Common myeloid progenitor, CD34-positive (primary cell): ENCODE results near the gene TNNC2.

Source experiments
- CTCF ChIA-PET: fragments of 350-600 bp; sonication (Branson Sonifier 250); formaldehyde crosslinking; loops from one replicate; lab custom pipeline; 2021; ENCODE audit warnings: antibody characterized with exemption; lab: Charles Lee
- POLR2A ChIA-PET: fragments of 350-600 bp; sonication (Branson Sonifier 250); formaldehyde crosslinking; loops from one replicate; lab custom pipeline; 2021; ENCODE audit warnings: antibody characterized with exemption; lab: Charles Lee
- DNase-seq, 3 donors: peaks; one replicate each; pipeline versions ENCODE4 v3.0.0 to v3.0.0-alpha.2; 2013
- H3K27ac ChIP-seq, 2 experiments: 1 replicate in 1 of 2; 2 replicates in 1 of 2; pipeline ENCODE4 v1.7.0; 2013; ENCODE audit warnings: inconsistent platforms in 2 of 2, low read length in 2 of 2, mild to moderate bottlenecking in 2 of 2, low read depth in 1 of 2, moderate library complexity in 1 of 2; ENCODE audit not compliant: severe bottlenecking in 2 of 2, insufficient read depth in 1 of 2, poor library complexity in 1 of 2
- H3K27me3 ChIP-seq, 5 experiments: replicated peaks in 2 of 5; 1 replicate in 3 of 5; 2 replicates in 2 of 5; pipeline versions ENCODE4 v1.6.1 to v1.7.0; 2013; ENCODE audit warnings: low read length in 4 of 5, mild to moderate bottlenecking in 2 of 5, moderate library complexity in 2 of 5, inconsistent platforms in 1 of 5; ENCODE audit not compliant: insufficient read depth in 5 of 5, control insufficient read depth in 4 of 5
- H3K36me3 ChIP-seq, 4 experiments: 1 replicate in 2 of 4; 2 replicates in 2 of 4; pipeline versions ENCODE4 v1.6.1 to v1.7.0; 2013; ENCODE audit warnings: low read length in 3 of 4, control low read depth in 1 of 4, mild to moderate bottlenecking in 1 of 4; ENCODE audit not compliant: control insufficient read depth in 4 of 4, insufficient read depth in 4 of 4
- H3K4me1 ChIP-seq, 4 experiments: 1 replicate in 3 of 4; 2 replicates in 1 of 4; pipeline versions ENCODE4 v1.6.1 to v1.7.1; 2013; ENCODE audit warnings: low read length in 3 of 4, mild to moderate bottlenecking in 3 of 4, control low read depth in 1 of 4, inconsistent platforms in 1 of 4, moderate library complexity in 1 of 4; ENCODE audit not compliant: control insufficient read depth in 4 of 4, insufficient read depth in 4 of 4; ENCODE audit errors: control extremely low read depth in 1 of 4
- H3K4me3 ChIP-seq, 7 experiments: 1 replicate in 4 of 7; 2 replicates in 3 of 7; pipeline versions ENCODE4 v1.5.1 to v1.7.0; 2013; ENCODE audit warnings: mild to moderate bottlenecking in 7 of 7, low read length in 6 of 7, moderate library complexity in 6 of 7, inconsistent platforms in 2 of 7, low read depth in 2 of 7, control low read depth in 1 of 7; ENCODE audit not compliant: insufficient read depth in 4 of 7, control insufficient read depth in 1 of 7; ENCODE audit errors: extremely low read depth in 1 of 7
- H3K9me3 ChIP-seq, 5 experiments: 1 replicate in 4 of 5; 2 replicates in 1 of 5; pipeline versions ENCODE4 v1.6.1 to v1.7.1; 2013; ENCODE audit warnings: low read length in 4 of 5, mild to moderate bottlenecking in 2 of 5, inconsistent platforms in 1 of 5, low read depth in 1 of 5, moderate library complexity in 1 of 5; ENCODE audit not compliant: control insufficient read depth in 4 of 5, insufficient read depth in 2 of 5; ENCODE audit errors: control extremely low read depth in 1 of 5
- WGBS: methylation state at CpG from one replicate; pipeline ENCODE4 v1.1.5; 2013; ENCODE audit not compliant: insufficient coverage; 5-methylcytosine and 5-hydroxymethylcytosine counted together

Gene TNNC2

GRCh38 chr20:45841407-45842129 is 14.5 kb upstream of the TNNC2 start:
- ChIA-PET CTCF (interaction anchor here (0.6 to 4.0 kb wide), 9 partner anchors 13 to 858 kb away, joined by 3 to 24 read pairs (median 5); partner anchors contain the start of gene TNNC2), POLR2A (interaction anchor here (0.6 kb wide), 1 partner anchor 42 kb away, joined by 3 read pairs; no protein-coding TSS in a partner anchor)
- Histone ChIP-seq H3K4me3 (no peak overlapping the region), H3K9me3 (no peaks in the 10 kb centered on the region), H3K27ac (no peak overlapping the region), H3K36me3 (peaks cover 11 to 44% (median 31%) of the 10 kb centered on the region in 4 experiments), H3K27me3 (no peaks in the 10 kb centered on the region), H3K4me1 (peaks cover 3 to 20% (median 13%) of the 10 kb centered on the region in 4 experiments)
- 98% methylated on average over 7 of the region's 10 CpGs for WGBS
- no peak for DNase-seq

- Histone ChIP-seq H3K27me3 (no peaks in the 10 kb centered on the region), H3K9me3 (no peaks in the 10 kb centered on the region), H3K27ac (no peak overlapping the region), H3K4me3 (no peak overlapping the region), H3K4me1 (peaks cover 3 to 21% (median 14%) of the 10 kb centered on the region in 4 experiments), H3K36me3 (peaks cover 11 to 37% (median 27%) of the 10 kb centered on the region in 4 experiments)
- POLR2A ChIA-PET: no interaction called here
- 98% methylated on average over 25 of the region's 25 CpGs for WGBS
- CTCF ChIA-PET: interaction anchor here (0.9 to 4.0 kb wide), 9 partner anchors 9 to 126 kb away, joined by 3 to 24 read pairs (median 5); partner anchors contain the start of gene TNNC2
- DNase-seq: no peak
Observed at GRCh38 chr20:45840700-45841198, 13.6 kb upstream of the TNNC2 start.

- ChIA-PET POLR2A (no interaction called here), CTCF (interaction anchor here (1.2 to 1.4 kb wide), 2 partner anchors 12 to 125 kb away, joined by 3 to 6 read pairs; no protein-coding TSS in a partner anchor)
- H3K27me3 ChIP-seq: peaks cover 0 to 3% (median 0%) of the 10 kb centered on the region in 5 experiments
- 43% methylated on average over 1 of the region's 1 CpG for WGBS
- no peak overlapping the region for H3K4me3 ChIP-seq
- no peak overlapping the region for H3K27ac ChIP-seq
- peak in 2 of 3 donors; percentile 48 to 68 for DNase-seq
- peaks cover 3 to 38% (median 24%) of the 10 kb centered on the region in 4 experiments for H3K4me1 ChIP-seq
- no peaks in the 10 kb centered on the region for H3K9me3 ChIP-seq
- H3K36me3 ChIP-seq: peaks cover 0 to 12% (median 5%) of the 10 kb centered on the region in 4 experiments
Observed at GRCh38 chr20:45836841-45837240, 9.7 kb upstream of the TNNC2 start.

GRCh38 chr20:45835825-45836224 is 8.7 kb upstream of the TNNC2 start:
- H3K9me3 ChIP-seq: no peaks in the 10 kb centered on the region
- no peak overlapping the region for H3K27ac ChIP-seq
- POLR2A ChIA-PET: no interaction called here
- peaks cover 0 to 8% (median 2%) of the 10 kb centered on the region in 4 experiments for H3K36me3 ChIP-seq
- H3K4me1 ChIP-seq: peaks cover 3 to 38% (median 22%) of the 10 kb centered on the region in 4 experiments
- peaks cover 0 to 3% (median 0%) of the 10 kb centered on the region in 5 experiments for H3K27me3 ChIP-seq
- no peak for DNase-seq
- WGBS: 100% methylated on average over 2 of the region's 5 CpGs
- H3K4me3 ChIP-seq: no peak overlapping the region
- CTCF ChIA-PET: no interaction called here

- H3K9me3 ChIP-seq: no peaks in the 10 kb centered on the region
- ChIA-PET POLR2A (no interaction called here), CTCF (interaction anchor here (1.4 kb wide), 1 partner anchor 12 kb away, joined by 4 read pairs; no protein-coding TSS in a partner anchor)
- H3K4me3 ChIP-seq: no peak overlapping the region
- peaks cover 3 to 38% (median 22%) of the 10 kb centered on the region in 4 experiments for H3K4me1 ChIP-seq
- peaks cover 0 to 3% (median 0%) of the 10 kb centered on the region in 5 experiments for H3K27me3 ChIP-seq
- DNase-seq: peak in 2 of 3 donors; percentile 50 to 59
- peaks cover 0 to 3% (median 0%) of the 10 kb centered on the region in 4 experiments for H3K36me3 ChIP-seq
- WGBS: 83% methylated on average over 3 of the region's 3 CpGs
- no peak overlapping the region for H3K27ac ChIP-seq
Observed at GRCh38 chr20:45835329-45835765, 8.2 kb upstream of the TNNC2 start.

GRCh38 chr20:45834797-45835161 is 7.7 kb upstream of the TNNC2 start:
- Histone ChIP-seq H3K27ac (no peak overlapping the region), H3K4me1 (peaks cover 3 to 38% (median 22%) of the 10 kb centered on the region in 4 experiments), H3K9me3 (no peaks in the 10 kb centered on the region), H3K36me3 (peaks cover 0 to 2% (median 0%) of the 10 kb centered on the region in 4 experiments), H3K27me3 (peaks cover 0 to 3% (median 0%) of the 10 kb centered on the region in 5 experiments), H3K4me3 (peak overlapping the region in 2 of 7 experiments; percentile 56 to 81)
- ChIA-PET CTCF (interaction anchor here (1.4 kb wide), 1 partner anchor 11 kb away, joined by 4 read pairs; no protein-coding TSS in a partner anchor), POLR2A (no interaction called here)
- DNase-seq: no peak
- WGBS: 97% methylated on average over 14 of the region's 14 CpGs
